ENCODE measurements around the gene ERBB4. TPM values are rescaled to one million over a fixed set of nuclear protein-coding genes. Genes with fewer than 3 reads are reported as not detected.

Gene ERBB4
- total RNA-seq, 1 donor from 2014 or later = 1.8 TPM

- peak overlapping the region; percentile 62 for H3K27ac Mint-ChIP-seq (ENCODE audit: unreplicated experiment)
- TF ChIP-seq CTCF (IDR thresholded peaks at IDR 0.05; ENCODE audit: partially characterized antibody, unreplicated experiment) = no peak
- DNase-seq = peak; percentile 17
- peak overlapping the region; percentile 20 for H3K4me3 Mint-ChIP-seq (ENCODE audit: unreplicated experiment)
- no peaks in the 10 kb centered on the region for H3K36me3 Mint-ChIP-seq (ENCODE audit: unreplicated experiment)
- H3K4me1 Mint-ChIP-seq (ENCODE audit: low read depth, unreplicated experiment) = peaks cover 6% of the 10 kb centered on the region
- H3K27me3 Mint-ChIP-seq (ENCODE audit: unreplicated experiment) = no peaks in the 10 kb centered on the region
- H3K9me3 Mint-ChIP-seq (ENCODE audit: unreplicated experiment) = no peaks in the 10 kb centered on the region
These were observed 243.8 kb downstream of the ERBB4 start for GRCh38 chr2:212294816-212295215.

- no peak for TF ChIP-seq CTCF (IDR thresholded peaks at IDR 0.05; ENCODE audit: partially characterized antibody, unreplicated experiment)
- Mint-ChIP-seq H3K36me3 (ENCODE audit: unreplicated experiment) (no peaks in the 10 kb centered on the region), H3K27ac (ENCODE audit: unreplicated experiment) (no peak overlapping the region), H3K4me1 (ENCODE audit: low read depth, unreplicated experiment) (peaks cover 1% of the 10 kb centered on the region), H3K4me3 (ENCODE audit: unreplicated experiment) (no peak overlapping the region), H3K9me3 (ENCODE audit: unreplicated experiment) (no peaks in the 10 kb centered on the region), H3K27me3 (ENCODE audit: unreplicated experiment) (no peaks in the 10 kb centered on the region)
- no peak for DNase-seq
These were observed 249.3 kb downstream of the ERBB4 start for GRCh38 chr2:212289301-212289700.

GRCh38 chr2:212288308-212288707, 250.3 kb downstream of the ERBB4 start:
- Mint-ChIP-seq H3K27ac (ENCODE audit: unreplicated experiment) (no peak overlapping the region), H3K27me3 (ENCODE audit: unreplicated experiment) (no peaks in the 10 kb centered on the region), H3K4me1 (ENCODE audit: low read depth, unreplicated experiment) (peaks cover 1% of the 10 kb centered on the region), H3K9me3 (ENCODE audit: unreplicated experiment) (no peaks in the 10 kb centered on the region), H3K36me3 (ENCODE audit: unreplicated experiment) (no peaks in the 10 kb centered on the region), H3K4me3 (ENCODE audit: unreplicated experiment) (no peak overlapping the region)
- TF ChIP-seq CTCF (IDR thresholded peaks at IDR 0.05; ENCODE audit: partially characterized antibody, unreplicated experiment) = no peak
- no peak for DNase-seq

- no peak for TF ChIP-seq CTCF (IDR thresholded peaks at IDR 0.05; ENCODE audit: partially characterized antibody, unreplicated experiment)
- no peaks in the 10 kb centered on the region for H3K9me3 Mint-ChIP-seq (ENCODE audit: unreplicated experiment)
- DNase-seq = no peak
- no peaks in the 10 kb centered on the region for H3K36me3 Mint-ChIP-seq (ENCODE audit: unreplicated experiment)
- no peak overlapping the region for H3K27ac Mint-ChIP-seq (ENCODE audit: unreplicated experiment)
- no peaks in the 10 kb centered on the region for H3K27me3 Mint-ChIP-seq (ENCODE audit: unreplicated experiment)
- H3K4me1 Mint-ChIP-seq (ENCODE audit: low read depth, unreplicated experiment) = no peaks in the 10 kb centered on the region
- H3K4me3 Mint-ChIP-seq (ENCODE audit: unreplicated experiment) = no peak overlapping the region
These were observed 254.4 kb downstream of the ERBB4 start for GRCh38 chr2:212284166-212284565.

- H3K4me1 Mint-ChIP-seq (ENCODE audit: low read depth, unreplicated experiment) = no peaks in the 10 kb centered on the region
- H3K9me3 Mint-ChIP-seq (ENCODE audit: unreplicated experiment) = no peaks in the 10 kb centered on the region
- no peak for TF ChIP-seq CTCF (IDR thresholded peaks at IDR 0.05; ENCODE audit: partially characterized antibody, unreplicated experiment)
- H3K27me3 Mint-ChIP-seq (ENCODE audit: unreplicated experiment) = no peaks in the 10 kb centered on the region
- no peak for DNase-seq
- H3K4me3 Mint-ChIP-seq (ENCODE audit: unreplicated experiment) = no peak overlapping the region
- H3K36me3 Mint-ChIP-seq (ENCODE audit: unreplicated experiment) = no peaks in the 10 kb centered on the region
- H3K27ac Mint-ChIP-seq (ENCODE audit: unreplicated experiment) = no peak overlapping the region
These were observed 255.8 kb downstream of the ERBB4 start for GRCh38 chr2:212282671-212283261.
